Measurements from ENCODE around the gene AFF3. TPM values are rescaled to one million over a fixed set of nuclear protein-coding genes. Genes with fewer than 3 reads are reported as not detected.

Gene AFF3
- total and polyA plus RNA-seq, 9 donors: 2.4 to 7.2 (median 3.7) TPM

DNA sequence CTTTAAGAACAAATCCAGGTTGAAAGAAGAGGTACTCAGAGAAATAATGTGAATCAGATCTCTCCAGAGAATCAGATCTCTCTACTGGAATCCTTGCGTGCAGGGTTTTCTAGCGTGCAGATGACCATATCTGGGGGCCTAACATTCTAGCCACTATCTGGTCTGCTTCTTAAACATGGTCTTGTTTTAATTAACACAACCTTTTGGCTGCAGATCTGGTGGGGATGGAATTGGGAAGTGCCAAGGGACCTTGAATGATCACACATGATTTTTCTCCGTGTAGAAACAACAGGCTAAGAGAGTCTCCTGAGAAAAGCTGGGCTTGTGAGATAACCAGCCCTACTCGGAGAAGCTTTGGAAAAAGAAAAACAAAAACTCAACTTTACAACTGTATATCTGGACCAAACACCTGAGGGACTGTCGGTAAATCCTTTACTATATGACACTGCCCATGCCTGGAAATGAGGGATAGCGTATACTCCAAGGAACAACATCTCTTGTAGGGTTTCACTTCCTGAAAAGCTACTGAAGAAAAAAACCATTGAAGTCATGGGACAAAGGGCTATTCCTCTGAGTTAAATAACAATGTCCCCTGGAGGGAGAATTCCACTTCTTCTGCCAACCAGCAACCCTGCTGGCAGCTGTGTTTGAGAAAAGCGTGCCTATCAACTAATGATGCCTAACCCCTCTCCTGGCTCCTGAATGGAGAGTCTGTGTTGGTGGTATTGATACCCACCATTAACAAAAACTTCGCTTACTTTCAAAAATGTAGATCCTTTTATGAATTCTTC is 481.6 kb downstream of the AFF3 start:
- Histone ChIP-seq H3K36me3 (ENCODE audit: control insufficient read depth, insufficient read depth, low read length) (no peaks in the 10 kb centered on the region), H3K27ac (ENCODE audit: low read length) (no peak overlapping the region), H3K9me3 (replicated peaks; ENCODE audit: control insufficient read depth, low read depth, low read length) (no peaks in the 10 kb centered on the region), H3K4me3 (ENCODE audit: low read length) (no peak overlapping the region), H3K27me3 (ENCODE audit: control insufficient read depth, insufficient read depth, low read length) (no peaks in the 10 kb centered on the region), H3K4me1 (ENCODE audit: control insufficient read depth, insufficient read depth, low read length) (peaks cover 35% of the 10 kb centered on the region)
- peak; percentile 70 for DNase-seq
- WGBS (ENCODE audit: insufficient coverage): 40% methylated on average over 1 of the region's 8 CpGs

DNA sequence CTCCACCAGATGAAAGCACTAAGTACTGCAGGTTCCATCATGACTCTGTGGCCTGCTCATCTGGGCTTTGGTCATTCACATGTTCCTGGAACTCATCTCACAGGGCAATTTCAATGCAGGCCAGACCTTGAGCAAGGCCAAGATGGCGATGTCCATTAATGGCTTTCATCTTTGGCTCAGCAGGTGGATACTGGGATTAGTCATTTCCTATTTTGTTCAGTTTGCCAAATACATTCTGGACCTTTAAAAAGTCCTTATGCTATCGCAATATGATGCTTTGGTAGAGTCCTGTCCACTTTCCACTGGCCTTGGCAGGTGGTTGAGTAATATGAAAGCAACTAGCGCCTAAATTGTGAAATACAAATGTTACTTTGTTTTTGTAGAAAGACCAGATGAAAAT is 482.5 kb downstream of the AFF3 start:
- Histone ChIP-seq H3K4me3 (ENCODE audit: low read length) (no peak overlapping the region), H3K36me3 (ENCODE audit: control insufficient read depth, insufficient read depth, low read length) (no peaks in the 10 kb centered on the region), H3K9me3 (replicated peaks; ENCODE audit: control insufficient read depth, low read depth, low read length) (no peaks in the 10 kb centered on the region), H3K27me3 (ENCODE audit: control insufficient read depth, insufficient read depth, low read length) (no peaks in the 10 kb centered on the region), H3K4me1 (ENCODE audit: control insufficient read depth, insufficient read depth, low read length) (peaks cover 33% of the 10 kb centered on the region), H3K27ac (ENCODE audit: low read length) (no peak overlapping the region)
- DNase-seq: peak; percentile 52
- WGBS (ENCODE audit: insufficient coverage): 67% methylated on average over 3 of the region's 3 CpGs

DNA sequence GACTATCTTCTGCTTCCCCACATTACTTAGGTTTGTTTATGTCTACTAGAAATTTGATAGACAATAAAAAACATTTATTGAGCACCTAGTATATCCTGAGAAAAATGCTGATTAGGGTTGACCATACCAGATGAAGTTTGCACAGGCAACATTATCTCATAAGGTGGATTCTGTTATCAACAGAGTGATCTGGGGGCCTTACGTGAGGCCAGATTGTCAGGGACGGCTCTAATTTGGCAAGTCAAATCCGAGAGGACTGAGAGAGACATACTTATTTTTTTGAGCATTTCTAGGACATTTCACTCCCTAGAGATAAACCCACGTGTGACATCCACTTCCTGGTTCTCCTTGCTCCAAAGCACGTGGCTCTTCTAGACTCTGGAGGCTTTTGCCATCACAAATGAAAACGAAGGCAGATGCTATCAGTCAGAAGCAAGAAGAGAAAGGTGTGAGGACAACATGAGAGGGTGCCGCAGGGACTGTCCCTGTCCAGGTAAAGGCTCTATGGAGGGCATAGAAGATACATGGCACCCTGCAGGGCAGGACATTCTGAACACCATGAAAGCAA is 484.6 kb downstream of the AFF3 start:
- Histone ChIP-seq H3K27ac (ENCODE audit: low read length) (no peak overlapping the region), H3K36me3 (ENCODE audit: control insufficient read depth, insufficient read depth, low read length) (no peaks in the 10 kb centered on the region), H3K9me3 (replicated peaks; ENCODE audit: control insufficient read depth, low read depth, low read length) (no peaks in the 10 kb centered on the region), H3K4me1 (ENCODE audit: control insufficient read depth, insufficient read depth, low read length) (peaks cover 30% of the 10 kb centered on the region), H3K4me3 (ENCODE audit: low read length) (no peak overlapping the region), H3K27me3 (ENCODE audit: control insufficient read depth, insufficient read depth, low read length) (no peaks in the 10 kb centered on the region)
- DNase-seq: no peak
- WGBS (ENCODE audit: insufficient coverage): 84% methylated on average over 5 of the region's 7 CpGs

DNA sequence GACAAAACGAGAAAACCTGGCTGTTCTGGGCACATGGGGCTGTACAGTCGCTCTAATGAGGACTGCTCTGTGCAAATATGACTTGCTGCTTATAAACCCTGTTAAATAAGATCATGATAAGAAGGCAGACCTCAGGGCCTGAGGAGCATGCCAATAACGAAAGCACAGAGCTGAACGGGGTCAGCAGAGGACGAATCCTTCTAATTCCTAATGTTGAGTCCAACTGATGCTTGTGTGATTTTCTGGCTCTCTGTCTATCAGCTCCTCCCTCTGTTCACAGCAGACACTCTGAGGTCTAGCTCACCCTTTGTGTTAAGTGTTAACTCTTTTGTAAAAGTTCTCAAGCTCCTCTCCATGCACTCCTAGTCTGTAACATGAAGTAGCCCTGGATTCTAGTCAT is 485.4 kb downstream of the AFF3 start:
- H3K9me3 ChIP-seq (replicated peaks; ENCODE audit: control insufficient read depth, low read depth, low read length): no peaks in the 10 kb centered on the region
- H3K4me3 ChIP-seq (ENCODE audit: low read length): no peak overlapping the region
- no peaks in the 10 kb centered on the region for H3K27me3 ChIP-seq (ENCODE audit: control insufficient read depth, insufficient read depth, low read length)
- peaks cover 28% of the 10 kb centered on the region for H3K4me1 ChIP-seq (ENCODE audit: control insufficient read depth, insufficient read depth, low read length)
- 50% methylated on average over 5 of the region's 5 CpGs for WGBS (ENCODE audit: insufficient coverage)
- H3K36me3 ChIP-seq (ENCODE audit: control insufficient read depth, insufficient read depth, low read length): no peaks in the 10 kb centered on the region
- DNase-seq: peak; percentile 72
- H3K27ac ChIP-seq (ENCODE audit: low read length): no peak overlapping the region

GRCh38 chr2:99653433-99653832 is 489.0 kb downstream of the AFF3 start:
- Histone ChIP-seq H3K4me3 (ENCODE audit: low read length) (no peak overlapping the region), H3K4me1 (ENCODE audit: control insufficient read depth, insufficient read depth, low read length) (peaks cover 11% of the 10 kb centered on the region), H3K27me3 (ENCODE audit: control insufficient read depth, insufficient read depth, low read length) (no peaks in the 10 kb centered on the region), H3K36me3 (ENCODE audit: control insufficient read depth, insufficient read depth, low read length) (no peaks in the 10 kb centered on the region), H3K9me3 (replicated peaks; ENCODE audit: control insufficient read depth, low read depth, low read length) (no peaks in the 10 kb centered on the region), H3K27ac (ENCODE audit: low read length) (no peak overlapping the region)
- 91% methylated on average over 8 of the region's 9 CpGs for WGBS (ENCODE audit: insufficient coverage)
- DNase-seq: no peak

- H3K27ac ChIP-seq (ENCODE audit: low read length): no peak overlapping the region
- H3K9me3 ChIP-seq (replicated peaks; ENCODE audit: control insufficient read depth, low read depth, low read length): no peaks in the 10 kb centered on the region
- H3K4me3 ChIP-seq (ENCODE audit: low read length): no peak overlapping the region
- no peaks in the 10 kb centered on the region for H3K36me3 ChIP-seq (ENCODE audit: control insufficient read depth, insufficient read depth, low read length)
- H3K27me3 ChIP-seq (ENCODE audit: control insufficient read depth, insufficient read depth, low read length): no peaks in the 10 kb centered on the region
- no peak for DNase-seq
- WGBS (ENCODE audit: insufficient coverage): 100% methylated on average over 1 of the region's 8 CpGs
- peaks cover 13% of the 10 kb centered on the region for H3K4me1 ChIP-seq (ENCODE audit: control insufficient read depth, insufficient read depth, low read length)
These were observed 489.5 kb downstream of the AFF3 start for GRCh38 chr2:99652862-99653261.

GRCh38 chr2:99651930-99652670 is 490.3 kb downstream of the AFF3 start:
- Histone ChIP-seq H3K4me1 (ENCODE audit: control insufficient read depth, insufficient read depth, low read length) (peaks cover 9% of the 10 kb centered on the region), H3K27me3 (ENCODE audit: control insufficient read depth, insufficient read depth, low read length) (no peaks in the 10 kb centered on the region), H3K36me3 (ENCODE audit: control insufficient read depth, insufficient read depth, low read length) (no peaks in the 10 kb centered on the region), H3K4me3 (ENCODE audit: low read length) (no peak overlapping the region), H3K27ac (ENCODE audit: low read length) (no peak overlapping the region), H3K9me3 (replicated peaks; ENCODE audit: control insufficient read depth, low read depth, low read length) (no peaks in the 10 kb centered on the region)
- no peak for DNase-seq
- WGBS (ENCODE audit: insufficient coverage): 97% methylated on average over 7 of the region's 9 CpGs

GRCh38 chr2:99648906-99649789 is 493.2 kb downstream of the AFF3 start:
- Histone ChIP-seq H3K36me3 (ENCODE audit: control insufficient read depth, insufficient read depth, low read length) (no peaks in the 10 kb centered on the region), H3K27me3 (ENCODE audit: control insufficient read depth, insufficient read depth, low read length) (no peaks in the 10 kb centered on the region), H3K4me3 (ENCODE audit: low read length) (no peak overlapping the region), H3K4me1 (ENCODE audit: control insufficient read depth, insufficient read depth, low read length) (peaks cover 11% of the 10 kb centered on the region), H3K27ac (ENCODE audit: low read length) (peak overlapping the region; percentile 56), H3K9me3 (replicated peaks; ENCODE audit: control insufficient read depth, low read depth, low read length) (no peaks in the 10 kb centered on the region)
- peak; percentile 82 for DNase-seq
- 30% methylated on average over 2 of the region's 13 CpGs for WGBS (ENCODE audit: insufficient coverage)

DNA sequence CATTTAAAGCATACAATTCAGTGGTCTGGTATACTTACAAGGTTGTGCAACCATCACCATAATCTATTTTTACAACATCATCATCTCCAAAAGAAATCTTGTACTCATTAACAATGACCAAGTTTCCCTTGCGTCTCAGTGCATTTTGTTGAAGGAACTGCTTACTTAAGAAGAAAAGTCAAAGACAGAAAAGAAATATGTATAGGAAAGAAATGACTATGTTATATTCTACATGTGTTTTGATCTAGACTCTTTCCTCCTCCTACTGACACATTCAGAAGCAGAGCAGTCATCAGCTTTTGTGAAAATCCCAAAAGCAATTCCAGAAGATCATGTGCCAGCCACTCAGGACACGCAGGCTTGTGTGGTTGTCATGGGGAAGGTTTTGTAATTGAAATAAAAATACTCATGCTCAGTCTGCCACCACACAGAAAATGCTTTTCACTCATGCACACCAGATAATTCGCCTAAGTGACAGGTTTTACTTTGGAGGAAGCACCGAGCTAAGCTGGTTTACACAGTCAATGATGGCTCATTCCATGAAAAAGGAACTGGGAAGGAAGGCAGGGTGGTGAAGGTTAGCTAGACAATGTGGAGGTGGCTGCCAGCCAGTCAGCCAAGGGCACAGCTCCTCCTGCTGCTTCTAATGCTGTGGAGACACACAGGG is 494.1 kb downstream of the AFF3 start:
- Histone ChIP-seq H3K4me3 (ENCODE audit: low read length) (no peak overlapping the region), H3K27me3 (ENCODE audit: control insufficient read depth, insufficient read depth, low read length) (no peaks in the 10 kb centered on the region), H3K4me1 (ENCODE audit: control insufficient read depth, insufficient read depth, low read length) (peaks cover 19% of the 10 kb centered on the region), H3K36me3 (ENCODE audit: control insufficient read depth, insufficient read depth, low read length) (no peaks in the 10 kb centered on the region), H3K27ac (ENCODE audit: low read length) (peak overlapping the region; percentile 56), H3K9me3 (replicated peaks; ENCODE audit: control insufficient read depth, low read depth, low read length) (no peaks in the 10 kb centered on the region)
- DNase-seq: peak; percentile 85
- 20% methylated on average over 1 of the region's 4 CpGs for WGBS (ENCODE audit: insufficient coverage)

Data from muscle of leg (tissue), 11 donors.